Mesenchymal stem cell (in vitro differentiated cells and primary cell): ENCODE measurements around the gene UBXN10. TPM values are rescaled to one million over a fixed set of nuclear protein-coding genes. Genes with fewer than 3 reads are reported as not detected.

Experiments used
- DNase-seq: peaks from one replicate; pipeline ENCODE4 v3.0.0-alpha.2; 2013
- H2AFZ ChIP-seq: one replicate; pipeline ENCODE4 v1.6.1; 2013; ENCODE audit warnings: low read depth, mild to moderate bottlenecking, control low read depth, inconsistent platforms, low read length, moderate library complexity
- H2AK5ac ChIP-seq: 2 replicates; pipeline ENCODE4 v1.6.1; 2013; ENCODE audit warnings: low read length, moderate library complexity, mild to moderate bottlenecking, inconsistent platforms; ENCODE audit not compliant: severe bottlenecking
- H2BK120ac ChIP-seq: one replicate; pipeline ENCODE4 v1.6.1; 2013; ENCODE audit warnings: low read depth, mild to moderate bottlenecking, inconsistent platforms, low read length, moderate library complexity
- H2BK12ac ChIP-seq, 2 experiments: one replicate each; pipeline ENCODE4 v1.6.1; 2013; ENCODE audit warnings: inconsistent platforms in 2 of 2, low read length in 2 of 2, mild to moderate bottlenecking in 2 of 2, moderate library complexity in 2 of 2, control low read depth in 1 of 2
- H2BK15ac ChIP-seq: one replicate; pipeline ENCODE4 v1.6.1; 2013; ENCODE audit warnings: mild to moderate bottlenecking, low read depth, inconsistent platforms; ENCODE audit not compliant: poor library complexity, severe bottlenecking
- H2BK5ac ChIP-seq: 2 replicates; pipeline ENCODE4 v1.6.1; 2013; ENCODE audit warnings: low read depth, mild to moderate bottlenecking, low read length, control low read depth, inconsistent platforms; ENCODE audit not compliant: poor library complexity, severe bottlenecking
- H3K14ac ChIP-seq, 2 experiments: one replicate each; pipeline ENCODE4 v1.6.1; 2013; ENCODE audit warnings: inconsistent platforms in 2 of 2, low read length in 2 of 2, control low read depth in 1 of 2, mild to moderate bottlenecking in 1 of 2, moderate library complexity in 1 of 2
- H3K18ac ChIP-seq, 2 experiments: one replicate each; pipeline ENCODE4 v1.6.1; 2013; ENCODE audit warnings: inconsistent platforms in 2 of 2, low read length in 2 of 2, control low read depth in 1 of 2, low read depth in 1 of 2, mild to moderate bottlenecking in 1 of 2
- H3K23ac ChIP-seq, 2 experiments: one replicate each; pipeline ENCODE4 v1.6.1; 2013; ENCODE audit warnings: inconsistent platforms in 2 of 2, low read length in 2 of 2, mild to moderate bottlenecking in 2 of 2, moderate library complexity in 2 of 2, control low read depth in 1 of 2
- H3K27ac ChIP-seq: 2 replicates; pipeline ENCODE4 v1.5.1; 2013; ENCODE audit warnings: mild to moderate bottlenecking, moderate library complexity, low read length, control low read depth, inconsistent platforms; ENCODE audit not compliant: poor library complexity, severe bottlenecking
- H3K27me3 ChIP-seq, 2 experiments: 2 replicates each; pipeline versions ENCODE4 v1.6.1 to v1.7.0; 2013; ENCODE audit warnings: low read length in 2 of 2, mild to moderate bottlenecking in 2 of 2, moderate library complexity in 2 of 2, control low read depth in 1 of 2, inconsistent platforms in 1 of 2; ENCODE audit not compliant: control insufficient read depth in 1 of 2, insufficient read depth in 1 of 2
- H3K36me3 ChIP-seq, 2 experiments: 2 replicates each; pipeline versions ENCODE4 v1.6.1 to v1.7.0; 2013; ENCODE audit warnings: low read length in 2 of 2, control low read depth in 1 of 2, inconsistent platforms in 1 of 2, low read depth in 1 of 2, mild to moderate bottlenecking in 1 of 2; ENCODE audit not compliant: insufficient read depth in 2 of 2, control insufficient read depth in 1 of 2
- H3K4ac ChIP-seq, 2 experiments: one replicate each; pipeline ENCODE4 v1.6.1; 2013; ENCODE audit warnings: inconsistent platforms in 2 of 2, low read length in 2 of 2, mild to moderate bottlenecking in 2 of 2, moderate library complexity in 2 of 2, control low read depth in 1 of 2, low read depth in 1 of 2
- H3K4me1 ChIP-seq: 2 replicates; pipeline ENCODE4 v1.6.1; 2013; ENCODE audit warnings: low read depth, low read length, control low read depth; ENCODE audit not compliant: control insufficient read depth, insufficient read depth
- H3K4me2 ChIP-seq: 2 replicates; pipeline ENCODE4 v1.6.1; 2013; ENCODE audit warnings: low read length, mild to moderate bottlenecking, inconsistent platforms; ENCODE audit not compliant: poor library complexity, severe bottlenecking
- H3K4me3 ChIP-seq, 2 experiments: 2 replicates each; pipeline versions ENCODE4 v1.5.1 to v1.7.0; 2013; ENCODE audit warnings: low read length in 2 of 2, mild to moderate bottlenecking in 2 of 2, control low read depth in 1 of 2, low read depth in 1 of 2; ENCODE audit not compliant: insufficient read depth in 1 of 2
- H3K79me1 ChIP-seq: replicated peaks from 2 replicates; pipeline ENCODE4 v1.6.1; 2013; ENCODE audit warnings: mild to moderate bottlenecking, control low read depth, low read length, inconsistent platforms; ENCODE audit not compliant: poor library complexity, severe bottlenecking
- H3K9ac ChIP-seq: 2 replicates; pipeline ENCODE4 v1.7.0; 2013; ENCODE audit warnings: mild to moderate bottlenecking, low read length, moderate library complexity
- H3K9me3 ChIP-seq: 2 replicates; pipeline ENCODE4 v1.7.0; 2013; ENCODE audit warnings: mild to moderate bottlenecking, low read length; ENCODE audit not compliant: control insufficient read depth
- H4K8ac ChIP-seq: one replicate; pipeline ENCODE4 v1.6.1; 2013; ENCODE audit warnings: inconsistent platforms, mild to moderate bottlenecking, low read length, moderate library complexity
- H4K91ac ChIP-seq: one replicate; pipeline ENCODE4 v1.6.1; 2013; ENCODE audit warnings: mild to moderate bottlenecking, low read length, inconsistent platforms
- WGBS: methylation state at CpG from one replicate; pipeline ENCODE4 v1.1.7; 2013; ENCODE audit warnings: mixed read lengths; 5-methylcytosine and 5-hydroxymethylcytosine counted together
- polyA plus RNA-seq, 2 experiments: library from polyadenylated mRNA; stranded (reverse); fragments of 200-250 nt; gene quantifications; one replicate each; pipeline ENCODE4 v1.2.3, GENCODE V29; 2013

The UBXN10 gene, protein sequence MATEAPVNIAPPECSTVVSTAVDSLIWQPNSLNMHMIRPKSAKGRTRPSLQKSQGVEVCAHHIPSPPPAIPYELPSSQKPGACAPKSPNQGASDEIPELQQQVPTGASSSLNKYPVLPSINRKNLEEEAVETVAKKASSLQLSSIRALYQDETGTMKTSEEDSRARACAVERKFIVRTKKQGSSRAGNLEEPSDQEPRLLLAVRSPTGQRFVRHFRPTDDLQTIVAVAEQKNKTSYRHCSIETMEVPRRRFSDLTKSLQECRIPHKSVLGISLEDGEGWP
- polyA plus RNA-seq (2013, experiment 1 of 2) = 0.03 TPM
- 0.03 TPM for polyA plus RNA-seq (2013, experiment 2 of 2)

DNA sequence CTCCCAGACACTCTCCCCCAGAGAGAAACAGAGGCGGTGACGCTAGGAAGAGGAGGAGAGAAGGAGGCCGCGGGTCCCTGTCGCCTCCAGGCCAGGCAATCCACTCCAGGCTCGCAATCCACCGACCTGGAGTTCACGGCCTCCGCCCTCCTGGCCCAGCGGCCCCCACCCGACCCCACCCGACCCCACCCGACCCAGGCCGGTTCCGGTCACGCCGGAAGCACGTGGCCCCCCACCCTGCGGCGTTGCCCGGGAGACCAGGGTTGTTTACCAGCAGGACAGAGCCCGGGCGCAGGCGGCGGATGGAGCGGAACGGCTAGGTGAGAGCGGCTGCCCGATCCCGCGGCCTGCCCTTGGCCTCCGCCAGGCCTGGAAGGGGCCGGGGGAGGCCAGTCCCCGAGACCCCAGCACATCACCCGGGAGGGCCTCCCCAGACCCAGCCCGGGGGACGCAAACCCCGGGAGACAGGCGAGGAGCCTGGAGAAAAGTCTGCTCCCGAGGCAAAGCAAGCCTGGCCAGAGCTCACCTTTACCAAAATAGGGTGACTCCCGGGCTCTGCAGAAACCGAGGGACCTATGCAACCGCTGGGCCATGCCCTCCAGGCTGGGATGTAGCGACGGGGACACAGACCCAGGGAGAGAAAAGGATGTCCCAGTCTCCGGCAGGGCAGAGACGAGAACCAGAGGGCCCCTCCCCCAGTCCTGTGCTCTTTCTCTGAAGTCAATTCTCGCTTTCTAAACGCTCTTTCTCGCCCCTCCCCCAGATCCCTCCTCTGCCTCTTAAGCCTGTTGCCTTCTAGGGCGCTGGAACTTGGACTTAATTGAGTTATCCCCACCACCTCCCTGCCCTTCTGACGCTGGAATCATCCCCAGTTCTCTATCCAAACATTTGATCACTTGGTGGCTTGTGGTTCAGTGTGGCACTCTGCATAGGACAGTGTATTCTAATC is at the start of gene UBXN10, which contains the start of gene PLA2G2C:
Gene UBXN10 (plus strand): TSS at position 263 of the 949 bp plus-strand sequence. CDS start 4,466 bp downstream, outside the sequence.
Gene PLA2G2C (minus strand): TSS at position 685 of the 949 bp plus-strand sequence. CDS start 9,155 bp downstream, outside the sequence.
- DNase-seq = peak; percentile 11
- WGBS = 1% methylated on average over 37 of the region's 52 CpGs
- H3K79me1 ChIP-seq = no peaks in the 10 kb centered on the region
- no peak within 1 kb of the TSS for H3K4ac ChIP-seq
- no peak within 1 kb of the TSS for H3K23ac ChIP-seq
- H2BK120ac ChIP-seq = no peak within 1 kb of the TSS
- no peak within 1 kb of the TSS for H2AK5ac ChIP-seq
- H3K18ac ChIP-seq = peak within 1 kb of the TSS in 1 of 2 experiments; percentile 22
- H2BK15ac ChIP-seq = no peak within 1 kb of the TSS
- peaks cover 77 to 92% of the 10 kb centered on the region in 2 experiments for H3K27me3 ChIP-seq
- peak within 1 kb of the TSS; percentile 4 for H4K8ac ChIP-seq
- H3K36me3 ChIP-seq = no peaks in the 10 kb centered on the region
- no peak within 1 kb of the TSS for H2BK5ac ChIP-seq
- peak within 1 kb of the TSS; percentile 82 for H3K9ac ChIP-seq
- no peak within 1 kb of the TSS for H2AFZ ChIP-seq
- H2BK12ac ChIP-seq = no peak within 1 kb of the TSS
- H3K4me3 ChIP-seq = peak within 1 kb of the TSS in 1 of 2 experiments; percentile 54
- no peak within 1 kb of the TSS for H4K91ac ChIP-seq
- H3K14ac ChIP-seq = peak within 1 kb of the TSS in 1 of 2 experiments; percentile 28
- no peaks in the 10 kb centered on the region for H3K9me3 ChIP-seq
- H3K27ac ChIP-seq = no peak within 1 kb of the TSS
- peak within 1 kb of the TSS; percentile 42 for H3K4me2 ChIP-seq
- peaks cover 4% of the 10 kb centered on the region for H3K4me1 ChIP-seq

DNA sequence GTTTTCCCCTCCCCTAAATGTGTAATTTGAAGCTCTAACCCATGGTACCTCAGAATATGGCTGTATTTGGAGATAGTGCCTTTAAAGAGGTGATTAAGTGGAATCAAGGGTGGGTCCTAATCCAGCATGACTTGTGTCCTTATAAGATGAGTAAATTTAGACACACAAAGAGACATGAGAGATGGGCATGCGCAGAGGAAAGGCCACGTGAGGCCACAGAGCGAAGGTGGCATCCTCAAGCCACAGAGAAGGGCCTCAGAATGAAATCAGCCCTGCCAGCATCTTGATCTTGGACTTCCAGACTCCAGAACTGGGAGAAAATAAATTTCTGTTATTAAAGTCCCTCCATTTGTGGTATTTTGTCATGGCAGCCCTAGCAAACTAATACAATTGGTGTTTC is 49.6 kb upstream of the UBXN10 start:
- WGBS = 83% methylated on average over 3 of the region's 3 CpGs
- no peaks in the 10 kb centered on the region for H3K79me1 ChIP-seq
- H2AFZ ChIP-seq = no peak overlapping the region
- no peak overlapping the region for H2BK12ac ChIP-seq
- H2BK5ac ChIP-seq = no peak overlapping the region
- H4K91ac ChIP-seq = no peak overlapping the region
- H3K9ac ChIP-seq = no peak overlapping the region
- H3K23ac ChIP-seq = no peak overlapping the region
- no peak overlapping the region for H3K27ac ChIP-seq
- no peak overlapping the region for H3K14ac ChIP-seq
- no peak overlapping the region for H4K8ac ChIP-seq
- H2BK15ac ChIP-seq = no peak overlapping the region
- no peak overlapping the region for H2BK120ac ChIP-seq
- no peak overlapping the region for H3K4ac ChIP-seq
- H3K36me3 ChIP-seq = no peaks in the 10 kb centered on the region
- no peaks in the 10 kb centered on the region for H3K4me1 ChIP-seq
- DNase-seq = no peak
- no peak overlapping the region for H3K18ac ChIP-seq
- no peak overlapping the region for H3K4me2 ChIP-seq
- no peaks in the 10 kb centered on the region for H3K9me3 ChIP-seq
- H3K27me3 ChIP-seq = no peaks in the 10 kb centered on the region
- H3K4me3 ChIP-seq = no peak overlapping the region
- no peak overlapping the region for H2AK5ac ChIP-seq

DNA sequence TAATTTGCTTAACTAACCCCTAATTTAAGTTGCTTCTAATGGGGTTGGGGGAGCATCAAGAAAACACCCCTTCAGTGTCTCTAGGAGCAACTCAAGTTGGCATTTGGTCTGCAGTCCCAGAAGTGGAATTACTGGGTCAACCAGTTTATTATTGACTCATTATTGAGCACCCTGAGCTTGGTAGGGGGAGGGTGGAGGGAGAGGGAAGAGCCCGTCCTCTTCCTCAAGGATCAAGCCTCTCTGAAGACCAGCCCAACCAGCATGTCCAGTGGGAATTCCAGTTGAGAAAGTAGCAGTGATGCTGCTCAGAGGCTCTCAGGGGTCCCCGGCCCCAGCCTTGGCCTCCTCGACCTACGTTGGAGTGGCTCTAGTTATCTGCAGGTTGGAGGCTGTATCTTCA is 48.8 kb upstream of the UBXN10 start:
- no peak overlapping the region for H3K4me2 ChIP-seq
- H2BK5ac ChIP-seq = no peak overlapping the region
- no peak overlapping the region for H3K9ac ChIP-seq
- 82% methylated on average over 3 of the region's 4 CpGs for WGBS
- no peaks in the 10 kb centered on the region for H3K79me1 ChIP-seq
- H3K18ac ChIP-seq = no peak overlapping the region
- H2AK5ac ChIP-seq = no peak overlapping the region
- no peak overlapping the region for H2AFZ ChIP-seq
- no peak overlapping the region for H2BK12ac ChIP-seq
- no peak overlapping the region for H3K27ac ChIP-seq
- H3K14ac ChIP-seq = no peak overlapping the region
- no peaks in the 10 kb centered on the region for H3K27me3 ChIP-seq
- H3K4me1 ChIP-seq = no peaks in the 10 kb centered on the region
- H2BK15ac ChIP-seq = no peak overlapping the region
- H3K23ac ChIP-seq = no peak overlapping the region
- H4K8ac ChIP-seq = no peak overlapping the region
- H3K36me3 ChIP-seq = no peaks in the 10 kb centered on the region
- no peak overlapping the region for H4K91ac ChIP-seq
- no peaks in the 10 kb centered on the region for H3K9me3 ChIP-seq
- no peak for DNase-seq
- no peak overlapping the region for H3K4me3 ChIP-seq
- H3K4ac ChIP-seq = no peak overlapping the region
- H2BK120ac ChIP-seq = no peak overlapping the region

DNA sequence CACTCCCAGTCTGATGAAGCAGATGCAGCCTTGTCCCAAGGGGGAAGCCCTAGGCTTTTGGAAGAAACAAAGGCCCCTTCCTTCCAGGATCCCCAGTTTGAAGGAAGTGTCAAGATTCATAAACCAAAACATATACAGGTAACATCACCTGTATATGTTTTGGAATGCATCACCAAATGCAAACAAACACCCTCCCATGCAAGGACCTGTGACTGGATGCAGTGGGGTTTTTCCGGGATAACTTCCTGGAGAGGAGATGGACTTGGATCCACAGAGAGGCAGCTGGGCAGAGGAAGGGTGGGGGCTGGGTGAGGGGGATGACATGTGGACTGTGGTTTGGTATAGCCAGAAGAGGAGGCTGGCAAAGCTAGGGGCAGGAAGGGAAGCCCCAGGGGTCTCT is 48.3 kb upstream of the UBXN10 start:
- Histone ChIP-seq H3K4me1 (no peaks in the 10 kb centered on the region), H4K8ac (no peak overlapping the region), H3K4ac (no peak overlapping the region), H3K4me3 (no peak overlapping the region), H3K79me1 (no peaks in the 10 kb centered on the region), H3K27ac (no peak overlapping the region), H2BK120ac (no peak overlapping the region), H4K91ac (no peak overlapping the region), H3K23ac (no peak overlapping the region), H3K4me2 (no peak overlapping the region), H3K27me3 (no peaks in the 10 kb centered on the region), H2AK5ac (no peak overlapping the region), H2BK15ac (no peak overlapping the region), H3K9ac (no peak overlapping the region), H3K36me3 (no peaks in the 10 kb centered on the region), H3K14ac (no peak overlapping the region), H2BK5ac (no peak overlapping the region), H3K18ac (no peak overlapping the region), H2AFZ (no peak overlapping the region), H3K9me3 (no peaks in the 10 kb centered on the region), H2BK12ac (no peak overlapping the region)
- no peak for DNase-seq
- 94% methylated on average over 1 of the region's 1 CpG for WGBS
